Stomach (tissue), 4 donors: ENCODE data around the gene RAB9A.

Experiments used
- CTCF ChIP-seq, 7 experiments: fragments of 450-650 bp in 4 of 7; fragments of 200-600 bp in 3 of 7; sonication (generic) in 3 of 7; IDR thresholded peaks; one replicate each; pipeline ENCODE4 v1.5.1; 2016 to 2019; ENCODE audit warnings: antibody characterized with exemption in 7 of 7, control low read depth in 2 of 7, mild to moderate bottlenecking in 1 of 7
- POLR2AphosphoS5 ChIP-seq, 3 donors: sonication (generic); formaldehyde crosslinking; IDR thresholded peaks; one replicate each; pipeline ENCODE4 v1.6.1; 2016; ENCODE audit warnings: antibody characterized with exemption in 3 of 3

- no peak for TF ChIP-seq POLR2AphosphoS5 (IDR thresholded peaks at IDR 0.05)
- no peak for TF ChIP-seq CTCF (IDR thresholded peaks at IDR 0.05)
Observed at GRCh38 chrX:13652287-13652793, 36.6 kb upstream of the RAB9A start.
